ENCODE data around the gene RAB31.
"Not testable (repeated sequence)": the region's sequence is repeated elsewhere in the genome, so short reads cannot be mapped to it uniquely, and the experiment has no call there.

The RAB31 gene

GRCh38 chr18:9839211-9839610 lies 131.1 kb downstream of the RAB31 start:
- no peak for DNase-seq (ENCODE audit: low read depth)

GRCh38 chr18:9839853-9840252 lies 131.8 kb downstream of the RAB31 start:
- DNase-seq (ENCODE audit: low read depth): no peak

DNA sequence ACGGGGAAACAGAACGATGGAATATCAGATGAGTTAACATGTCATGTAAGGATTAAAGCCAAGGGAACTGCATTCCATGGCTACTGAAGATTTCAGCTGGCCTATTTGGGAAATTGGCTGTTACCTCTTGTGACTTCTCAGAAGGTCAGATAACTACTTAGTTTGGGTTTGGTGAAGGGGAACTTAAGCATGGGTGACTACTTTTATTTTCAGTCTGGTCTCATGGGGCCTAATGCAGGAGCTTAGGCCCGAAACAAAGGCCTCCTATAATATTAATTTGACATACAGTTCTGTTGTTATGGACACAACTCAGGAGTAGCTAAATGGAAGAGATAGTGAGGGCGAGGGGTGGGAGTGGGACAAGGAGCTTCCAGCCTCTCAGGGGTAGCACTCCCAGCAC lies 133.7 kb downstream of the RAB31 start:
- no peak for DNase-seq (ENCODE audit: low read depth)

GRCh38 chr18:9842448-9842847 lies 134.3 kb downstream of the RAB31 start:
- DNase-seq (ENCODE audit: low read depth): no peak

DNA sequence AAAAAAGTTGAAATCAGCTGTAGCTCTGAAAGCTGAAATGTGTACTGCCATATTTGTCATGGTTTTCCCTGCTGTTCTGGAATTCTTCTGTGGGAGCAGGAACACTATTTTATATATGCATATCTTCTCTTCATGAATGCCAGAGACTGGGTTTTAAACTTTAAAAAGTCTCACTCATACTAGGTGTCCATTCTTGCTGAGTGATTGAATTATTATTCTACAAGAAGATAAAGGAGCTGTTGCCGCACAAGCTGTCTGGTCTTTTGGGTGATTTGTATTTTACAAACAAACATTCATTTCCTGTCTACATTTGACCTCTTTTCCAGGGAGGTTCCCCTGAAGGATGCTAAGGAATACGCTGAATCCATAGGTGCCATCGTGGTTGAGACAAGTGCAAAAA lies 137.2 kb downstream of the RAB31 start:
- DNase-seq (ENCODE audit: low read depth): no peak

DNA sequence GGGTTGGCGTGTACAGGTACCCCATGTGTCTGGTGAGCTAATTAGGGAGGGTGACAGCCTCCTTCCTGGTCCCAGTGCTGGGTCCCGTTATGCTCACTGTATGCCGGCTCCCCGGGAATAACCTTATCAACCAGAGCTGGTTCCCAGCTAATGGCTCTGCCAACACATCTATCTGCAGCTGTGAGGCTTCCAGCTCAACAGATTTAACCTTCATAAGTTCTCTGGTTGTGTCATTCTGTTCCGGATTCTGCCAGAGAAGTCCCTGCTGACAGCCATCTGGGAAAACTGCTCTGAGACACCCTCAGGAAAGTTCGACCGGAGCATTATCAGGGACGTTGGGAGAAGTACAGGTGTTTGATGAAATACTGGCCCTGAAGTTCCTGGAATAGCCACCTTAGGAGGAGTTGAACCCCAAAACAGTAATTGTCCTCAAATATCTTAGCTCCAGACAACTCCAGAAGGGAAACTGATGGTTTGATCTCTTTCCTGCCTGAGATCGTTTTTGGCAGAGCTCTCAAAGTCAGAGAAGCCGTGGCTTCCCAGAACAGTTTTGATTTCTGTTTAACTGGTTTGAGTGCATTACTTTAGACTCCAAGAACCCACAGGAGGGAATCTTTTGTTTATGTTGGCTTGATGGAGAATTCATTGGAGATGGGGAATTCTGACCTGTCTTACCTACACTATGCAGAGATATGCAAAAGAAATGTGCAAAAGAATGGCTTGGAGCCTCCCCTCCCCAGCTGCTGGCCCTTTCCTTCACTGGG lies 138.2 kb downstream of the RAB31 start:
- DNase-seq (ENCODE audit: low read depth): no peak

DNA sequence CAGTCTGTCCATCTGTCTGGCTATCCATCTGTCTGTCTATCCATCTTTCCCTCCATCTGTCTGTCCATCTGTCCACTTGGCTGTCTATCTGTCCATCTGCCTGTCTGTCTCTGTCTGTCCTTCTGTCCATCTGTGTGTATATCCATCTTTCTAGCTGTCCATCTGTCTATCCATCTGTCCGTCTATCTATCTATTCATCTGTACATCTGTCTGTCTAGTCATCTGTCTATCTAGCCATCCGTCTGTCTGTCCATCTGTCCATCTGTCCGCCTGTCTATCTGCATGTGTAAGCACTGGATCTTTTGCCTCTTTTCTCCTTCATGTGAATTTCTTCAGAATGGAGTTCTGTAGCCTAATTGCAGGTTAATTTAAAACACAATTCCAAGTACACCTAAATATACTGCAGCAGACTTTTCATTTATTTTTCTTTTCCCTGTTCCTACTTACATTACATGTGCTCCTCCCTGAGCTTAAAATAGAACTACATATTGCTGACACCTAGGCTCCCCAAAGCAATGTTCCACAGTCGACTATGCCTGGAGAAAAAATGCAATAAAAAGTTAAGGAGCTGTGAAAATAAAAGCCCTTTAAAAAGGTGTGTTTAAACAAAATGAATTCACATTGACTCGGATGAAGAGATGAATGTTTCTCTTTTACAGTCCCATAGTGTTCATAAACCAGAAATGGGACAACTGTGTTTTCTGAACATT lies 140.2 kb downstream of the RAB31 start:
- no peak for DNase-seq (ENCODE audit: low read depth)

- DNase-seq (ENCODE audit: low read depth): no peak
Observed at GRCh38 chr18:9849407-9850283, 141.5 kb downstream of the RAB31 start.

DNA sequence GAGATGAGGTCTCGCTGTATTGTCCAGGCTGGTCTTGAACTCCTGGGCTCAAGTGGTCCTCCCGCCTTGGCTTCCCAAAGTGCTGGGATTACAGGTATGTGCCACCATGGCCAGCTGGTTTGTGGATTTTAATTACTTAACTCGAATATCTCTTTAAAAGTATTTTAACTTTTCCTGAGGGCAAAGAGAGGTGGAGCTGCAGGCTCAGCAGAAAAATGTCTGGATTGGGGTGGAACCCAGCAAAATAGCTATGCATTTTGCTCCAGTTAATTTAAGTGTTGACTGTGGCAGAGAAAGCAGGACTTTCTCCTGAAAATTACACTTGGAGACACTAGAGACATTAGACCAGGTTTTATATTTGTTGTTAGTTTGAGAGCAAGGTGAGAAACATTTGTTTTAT lies 142.2 kb downstream of the RAB31 start:
- no peak for DNase-seq (ENCODE audit: low read depth)

GRCh38 chr18:9851511-9851910 lies 143.4 kb downstream of the RAB31 start:
- DNase-seq (ENCODE audit: low read depth): no peak

- DNase-seq (ENCODE audit: low read depth): no peak
Observed at GRCh38 chr18:9852266-9853081, 144.4 kb downstream of the RAB31 start.

DNA sequence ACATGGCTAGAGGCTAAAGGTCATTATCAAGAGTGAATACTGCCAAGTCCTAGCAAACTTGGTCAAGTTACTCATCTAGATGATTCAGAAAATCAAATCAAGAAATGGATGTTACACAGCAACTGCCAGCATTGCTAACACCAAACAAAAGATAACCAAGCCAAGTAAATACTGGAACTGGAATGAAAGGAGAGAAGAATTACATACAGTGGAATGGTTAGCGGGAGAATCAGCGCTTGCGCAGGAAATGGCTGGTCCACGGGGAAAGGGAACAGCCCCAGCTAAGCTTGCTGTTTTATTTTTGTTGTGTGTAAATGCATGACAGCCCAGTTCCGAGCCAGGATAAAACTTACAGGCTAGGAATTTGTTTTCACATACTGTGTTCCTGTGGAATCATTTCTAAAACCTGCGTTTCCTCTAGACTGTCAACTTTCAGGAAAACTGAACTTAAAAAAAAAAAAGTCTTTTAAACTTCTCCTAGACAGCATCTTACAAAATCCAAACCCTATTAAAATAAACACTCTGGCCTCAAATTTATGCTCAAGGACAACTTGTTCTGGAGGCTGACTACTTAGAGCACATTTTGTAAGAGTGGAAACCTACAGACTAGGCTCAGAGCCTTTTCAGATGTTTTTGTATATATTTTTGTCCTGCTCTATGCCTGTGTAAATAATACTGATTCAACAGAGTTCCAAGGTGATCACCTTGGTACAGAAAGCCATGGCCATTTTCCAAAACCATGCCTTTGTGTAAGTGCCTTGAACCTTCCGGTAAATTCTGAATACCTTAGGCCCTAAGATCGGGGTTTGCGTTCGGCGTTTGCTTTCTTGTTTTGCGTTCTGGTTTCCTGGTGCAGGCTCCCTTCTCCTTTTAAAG lies 146.9 kb downstream of the RAB31 start:
- no peak for DNase-seq (ENCODE audit: low read depth)

- no peak for DNase-seq (ENCODE audit: low read depth)
Observed at GRCh38 chr18:9855681-9856080, 147.6 kb downstream of the RAB31 start.

DNA sequence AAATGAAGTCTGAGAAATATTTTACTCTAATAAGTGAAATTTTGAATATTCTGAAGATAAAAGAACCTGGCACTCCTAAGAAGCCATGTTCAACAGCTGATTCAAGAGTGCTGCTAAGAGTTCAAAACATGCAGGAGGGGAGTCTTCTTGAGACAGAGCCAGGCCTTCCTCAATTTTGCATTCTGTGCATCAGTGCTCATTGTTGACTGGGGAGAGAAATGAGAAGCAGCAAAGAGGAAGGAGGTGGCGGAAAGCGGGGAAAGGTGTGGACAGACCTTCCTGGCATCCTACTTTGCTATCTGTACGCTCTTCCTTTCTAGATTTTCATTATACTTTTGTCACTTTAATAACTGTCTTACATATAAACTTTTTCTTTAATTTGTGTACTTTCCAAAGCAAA lies 148.0 kb downstream of the RAB31 start:
- DNase-seq (ENCODE audit: low read depth): no peak

- not testable (repeated sequence) for DNase-seq (ENCODE audit: low read depth)
Observed at GRCh38 chr18:9857479-9857998, 149.4 kb downstream of the RAB31 start.

DNA sequence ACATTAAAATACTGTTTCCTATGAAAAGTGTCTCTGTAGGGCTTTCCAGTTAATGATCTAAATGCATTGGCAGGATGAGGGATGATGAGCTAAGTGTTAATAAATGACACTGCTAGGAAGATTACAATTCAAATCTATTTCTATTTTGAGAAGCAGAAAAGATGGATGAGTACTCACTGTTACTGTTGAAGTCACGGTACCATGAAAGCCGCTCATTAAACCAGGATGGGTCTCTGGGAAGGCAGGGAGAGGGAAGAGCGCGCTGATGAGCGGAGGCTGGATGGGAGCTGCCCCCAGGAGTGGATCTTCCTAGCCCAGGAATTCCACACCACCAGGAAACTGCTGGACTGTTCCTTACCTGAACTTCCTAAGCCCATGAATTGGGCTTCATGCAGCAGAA lies 150.5 kb downstream of the RAB31 start:
- DNase-seq (ENCODE audit: low read depth): no peak

DNA sequence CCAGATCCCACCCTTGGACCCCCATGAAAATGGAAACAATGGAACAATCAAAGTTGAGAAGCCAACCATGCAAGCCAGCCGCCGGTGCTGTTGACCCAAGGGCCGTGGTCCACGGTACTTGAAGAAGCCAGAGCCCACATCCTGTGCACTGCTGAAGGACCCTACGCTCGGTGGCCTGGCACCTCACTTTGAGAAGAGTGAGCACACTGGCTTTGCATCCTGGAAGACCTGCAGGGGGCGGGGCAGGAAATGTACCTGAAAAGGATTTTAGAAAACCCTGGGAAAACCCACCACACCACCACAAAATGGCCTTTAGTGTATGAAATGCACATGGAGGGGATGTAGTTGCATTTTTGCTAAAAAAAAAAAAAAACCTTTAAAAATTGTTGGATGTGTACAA lies 151.1 kb downstream of the RAB31 start:
- DNase-seq (ENCODE audit: low read depth): no peak

- DNase-seq (ENCODE audit: low read depth): no peak
Observed at GRCh38 chr18:9860682-9861081, 152.6 kb downstream of the RAB31 start.

DNA sequence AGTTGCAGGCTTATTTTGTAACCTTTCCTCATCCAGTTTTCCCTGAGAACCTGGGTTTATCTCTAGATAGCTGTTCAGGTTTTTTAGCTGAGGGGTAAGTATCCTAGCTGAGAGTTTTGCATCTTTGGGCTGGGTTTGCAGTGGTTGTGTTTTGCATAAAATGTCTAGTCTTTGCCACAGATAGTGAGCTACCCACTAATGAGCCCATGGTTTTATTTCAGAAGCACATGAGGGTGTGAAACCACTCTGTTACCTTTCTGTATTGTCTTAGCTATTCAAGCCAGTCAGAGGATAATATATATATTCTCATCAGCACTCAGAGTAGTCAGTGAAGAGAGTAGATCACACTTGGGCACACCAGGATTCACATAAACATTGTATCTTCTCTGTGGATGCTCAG lies 153.1 kb downstream of the RAB31 start:
- no peak for DNase-seq (ENCODE audit: low read depth)

GRCh38 chr18:9861933-9862332 lies 153.8 kb downstream of the RAB31 start:
- DNase-seq (ENCODE audit: low read depth): no peak

GRCh38 chr18:9862686-9863085 lies 154.6 kb downstream of the RAB31 start:
- no peak for DNase-seq (ENCODE audit: low read depth)

Measured in ELR (cell line).